GM13977 (cell line): ENCODE measurements around the gene TWNK.

Experiments
- DNase-seq: peaks from one replicate; pipeline ENCODE4 v3.0.0; 2012; ENCODE audit warnings: low spot score
- CTCF ChIP-seq: IDR thresholded peaks from 2 replicates; pipeline ENCODE4 v1.5.1; 2012; ENCODE audit warnings: mild to moderate bottlenecking, control low read depth; ENCODE audit not compliant: insufficient read depth; ENCODE audit errors: extremely low read depth, missing control alignments
- in situ Hi-C: fragments of 300-500 bp; cut with MboI; formaldehyde crosslinking; loops from one replicate; pipeline ENCODE4 v1.12.0; 2022; ENCODE audit warnings: low sequenced_read_pairs, low pct_unique_long_range_greater_than_20kb, mixed read lengths, inconsistent platforms; ENCODE audit not compliant: unreplicated experiment

The TWNK gene

GRCh38 chr10:100968062-100968736, 19.1 kb upstream of the TWNK start:
- in situ Hi-C loops = no loop called here

GRCh38 chr10:100968863-100969186, 18.5 kb upstream of the TWNK start:
- in situ Hi-C loops = no loop called here
- no peak for DNase-seq
- no peak for TF ChIP-seq CTCF

More at GRCh38 chr10:100968062-100968736, 19.1 kb upstream of the TWNK start:
- DNase-seq = no peak
- TF ChIP-seq CTCF = no peak

- DNase-seq = peak; percentile 80
- peak; percentile 69 for TF ChIP-seq CTCF
- in situ Hi-C loops = no loop called here
These were observed 17.9 kb upstream of the TWNK start, which contains the start of gene SEMA4G for GRCh38 chr10:100969187-100970075. SEMA4G (plus strand) TSS chr10:100969504; CDS start chr10:100972913, 3,409 bp downstream.

GRCh38 chr10:100970076-100970913, 17.0 kb upstream of the TWNK start:
- peak; percentile 46 for DNase-seq
- in situ Hi-C loops = no loop called here
- no peak for TF ChIP-seq CTCF

GRCh38 chr10:100970914-100971811, 16.2 kb upstream of the TWNK start:
- peak; percentile 22 for DNase-seq
- no peak for TF ChIP-seq CTCF
- in situ Hi-C loops = no loop called here
